ENCODE measurements around the gene MTIF3. TPM values are rescaled to one million over a fixed set of nuclear protein-coding genes. Genes with fewer than 3 reads are reported as not detected.

MTIF3 gene
- total RNA-seq, 2 experiments from 2014 or later = 61.6 to 61.8 TPM

Other genes starting within 250 kb of the MTIF3 start
- 100 to 1,000 TPM; 742 to 774 TPM for gene RPL21, start 199.0 kb downstream of the MTIF3 start, total RNA-seq
- gene RASL11A, start 179.7 kb downstream of the MTIF3 start, total RNA-seq = 1 to 10 TPM; 1.9 to 2.5 TPM
- 100 to 1,000 TPM; 187 to 189 TPM for gene GTF3A, start 25.9 kb downstream of the MTIF3 start, total RNA-seq
- gene LNX2, start 170.0 kb upstream of the MTIF3 start, total RNA-seq = 1 to 10 TPM; 8.0 to 8.1 TPM
- 100 to 1,000 TPM; 125 to 127 TPM for gene POLR1D, start 171.3 kb upstream of the MTIF3 start, total RNA-seq

Data from activated CD4-positive, alpha-beta memory T cell treated with anti-CD3 and anti-CD28 coated beads, Interleukin-2, amount 10 ng/mL, durations not matched to agents 7 days and 5 days (primary cell).